ENCODE results near the gene FMN1.

GRCh38 chr15:32826685-32827084 lies 367.8 kb downstream of the FMN1 start:
- TF ChIP-seq CTCF (IDR thresholded peaks at IDR 0.05) (no peak), MAFK (IDR thresholded peaks at IDR 0.05; ENCODE audit: partially characterized antibody) (no peak), MAX (IDR thresholded peaks at IDR 0.05) (no peak; the same call in 1 of the 2 replicates), RFX5 (IDR thresholded peaks at IDR 0.05) (no peak), RAD21 (conservative IDR thresholded peaks at IDR 0.05 in 1 of 2, IDR thresholded peaks at IDR 0.05 in 1 of 2) (no peak)

Data from A549 (cell line).